Measurements from ENCODE around the gene ANKRD11.
"Not testable (repeated sequence)": the region's sequence is repeated elsewhere in the genome, so short reads cannot be mapped to it uniquely, and the experiment has no call there.

The ANKRD11 gene

DNA sequence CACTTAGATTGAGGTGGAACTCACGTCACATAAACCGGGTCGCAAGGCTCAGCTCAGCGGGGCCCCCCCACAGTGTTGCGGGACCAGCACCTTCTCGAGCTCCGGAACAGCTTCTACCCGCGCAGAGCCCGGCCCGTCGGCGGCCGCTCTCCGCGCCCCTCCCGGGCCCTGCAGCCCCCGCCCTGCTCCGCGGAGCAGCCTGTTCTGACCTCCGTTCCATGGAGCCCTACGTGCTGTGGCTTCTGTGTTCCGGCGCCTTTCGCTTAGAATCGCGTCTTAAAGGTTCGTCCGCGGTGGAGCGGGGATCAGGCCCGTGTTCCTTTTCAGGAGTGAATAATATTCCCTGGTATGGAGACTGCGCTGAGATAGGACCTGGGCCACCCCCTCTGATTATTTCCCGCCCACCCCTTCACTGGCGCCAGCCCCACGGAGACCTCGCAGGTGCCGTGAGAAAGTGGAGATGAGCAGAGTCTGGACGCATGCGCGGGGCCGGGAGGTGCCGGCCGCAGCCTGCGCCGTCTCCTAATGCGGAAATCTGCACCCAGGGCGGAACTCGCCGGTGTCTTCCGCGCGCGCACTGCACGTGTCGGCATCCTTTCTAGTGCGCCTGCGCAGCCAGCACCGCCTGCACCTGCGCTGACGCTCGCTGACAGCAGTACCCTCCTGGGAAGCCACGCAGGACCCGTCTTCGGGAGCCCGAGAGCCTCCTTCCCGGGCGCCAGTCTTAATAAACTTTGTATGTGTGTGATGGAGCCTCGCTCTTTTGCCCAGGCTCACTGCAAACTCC is 242.0 kb downstream of the ANKRD11 start:
- no peak for DNase-seq

- not testable (repeated sequence) for DNase-seq
Observed at GRCh38 chr16:89247734-89248075, 242.7 kb downstream of the ANKRD11 start.

DNA sequence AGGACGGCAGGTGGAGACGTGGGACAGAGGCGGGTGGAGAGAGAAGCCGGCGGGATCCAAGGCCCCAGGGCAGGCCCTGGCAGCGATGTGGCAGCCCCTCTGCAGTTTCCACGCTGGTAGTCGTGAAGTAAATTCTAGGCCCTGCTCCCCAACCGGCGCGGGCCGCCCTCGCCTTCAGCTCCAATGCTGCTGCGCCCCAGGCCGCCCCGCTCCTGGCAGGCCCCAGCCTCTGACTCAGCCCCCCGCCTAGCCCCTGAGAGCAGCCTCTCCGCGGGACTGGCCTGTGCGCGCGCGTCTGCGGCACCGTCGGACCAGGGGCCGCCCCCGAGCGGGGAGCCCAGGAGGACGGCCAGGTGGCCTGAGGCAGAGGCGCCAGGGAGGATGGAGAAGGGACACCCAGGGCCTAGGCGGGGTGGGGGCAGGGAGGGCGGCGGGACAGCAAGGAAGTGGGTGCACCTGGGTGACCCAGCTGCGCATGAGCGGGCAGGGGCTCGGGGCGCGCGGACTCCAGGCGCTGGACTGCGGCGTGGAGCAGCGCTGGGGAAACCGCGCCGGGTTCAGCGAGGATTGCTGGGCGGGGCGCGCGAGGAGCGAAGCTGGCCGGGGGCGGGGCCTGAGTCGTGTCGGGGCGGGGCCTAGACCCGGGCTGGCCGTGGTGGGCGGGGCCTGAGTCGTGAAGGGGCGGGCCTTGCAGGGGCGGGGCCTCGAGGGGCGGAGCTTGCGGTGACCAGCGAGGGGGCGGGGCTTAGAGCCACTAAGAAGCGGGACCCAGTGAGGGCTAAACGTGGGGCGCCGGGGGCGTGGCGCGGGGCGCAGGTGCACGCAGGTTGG is 243.2 kb downstream of the ANKRD11 start:
- peak; percentile 97 to 98 for DNase-seq

- no peak for DNase-seq
Observed at GRCh38 chr16:89246383-89246902, 243.9 kb downstream of the ANKRD11 start.

DNA sequence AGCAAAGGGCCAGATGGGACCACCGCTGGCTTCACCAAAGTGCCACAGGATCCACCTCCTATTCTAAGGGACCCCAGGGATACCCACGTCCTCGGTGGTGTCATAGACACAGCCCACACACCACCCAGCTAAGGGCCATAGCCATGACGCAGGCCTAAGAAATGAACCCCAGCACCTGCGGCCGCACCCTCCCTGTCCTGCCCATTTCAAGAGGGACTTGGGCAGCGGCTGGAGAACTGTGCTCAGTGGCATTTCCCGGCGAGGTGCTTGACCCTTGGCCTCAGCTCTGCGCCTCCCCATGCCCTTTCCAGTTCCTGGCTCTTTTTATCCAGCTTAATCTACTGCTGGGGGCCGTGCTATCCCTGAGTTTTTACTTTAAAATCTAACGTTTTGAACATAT is 245.6 kb downstream of the ANKRD11 start:
- DNase-seq: no peak

GRCh38 chr16:89244264-89244663 is 246.1 kb downstream of the ANKRD11 start:
- not testable (repeated sequence) for DNase-seq

DNA sequence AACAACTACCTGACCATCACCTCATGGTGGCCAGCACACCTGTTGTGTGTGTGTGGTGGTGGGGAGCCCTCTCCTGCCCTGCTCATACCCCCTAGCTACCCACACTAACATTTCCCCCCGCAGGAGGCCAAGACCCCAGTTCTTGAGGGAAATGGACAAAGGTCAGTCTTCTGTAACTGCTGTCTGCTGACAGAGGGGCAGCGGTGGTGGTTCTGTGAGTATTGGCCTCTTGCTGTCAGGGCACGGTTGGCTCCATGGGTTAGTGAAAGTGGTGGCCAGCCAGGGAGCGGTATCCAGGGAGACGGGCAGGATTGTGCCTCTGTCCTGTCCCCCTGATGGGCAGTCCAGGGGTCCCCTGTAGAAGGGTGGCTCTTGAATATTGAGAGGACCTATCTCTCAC is 246.7 kb downstream of the ANKRD11 start:
- no peak for DNase-seq

- no peak for DNase-seq
Observed at GRCh38 chr16:89242795-89243200, 247.6 kb downstream of the ANKRD11 start.

DNA sequence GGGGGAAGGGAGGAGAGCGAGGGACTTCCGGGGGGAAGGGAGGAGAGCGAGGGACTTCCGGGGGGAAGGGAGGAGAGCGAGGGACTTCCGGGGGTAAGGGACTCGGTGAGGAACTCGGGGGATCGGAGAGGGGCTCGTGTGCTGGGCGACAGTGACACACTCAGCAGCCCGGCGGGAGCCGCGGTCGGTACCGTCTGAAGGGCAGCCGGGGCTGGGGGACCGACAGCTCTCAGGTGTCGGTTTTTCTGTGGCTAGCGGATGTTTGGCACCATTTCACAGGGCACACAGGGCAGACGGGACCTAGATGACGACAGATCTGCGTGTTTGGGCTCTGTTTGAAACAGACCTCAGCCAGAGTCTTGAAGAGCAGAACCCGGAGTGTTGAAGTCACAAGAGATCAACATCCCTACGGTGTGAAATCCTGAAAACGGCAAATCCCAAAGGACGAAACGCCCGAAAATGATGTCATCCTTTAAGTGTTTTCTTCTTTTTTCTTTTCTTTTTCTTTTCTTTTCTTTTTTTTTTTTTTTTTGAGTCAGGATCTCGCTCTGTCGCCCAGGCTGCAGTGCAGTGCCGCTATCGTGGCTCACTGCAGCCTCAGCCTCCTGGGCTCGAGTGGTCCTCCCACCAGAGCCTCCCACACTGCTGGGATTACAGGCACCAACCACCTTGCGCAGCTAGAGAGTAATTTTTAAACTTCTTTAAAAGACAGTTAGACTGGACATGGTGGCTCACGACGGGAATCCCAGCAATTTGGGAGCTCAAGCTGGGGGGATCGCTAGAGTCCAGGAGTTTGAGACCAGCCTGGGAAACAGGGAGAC is 249.0 kb downstream of the ANKRD11 start:
- peak; percentile 67 to 76 for DNase-seq

- no peak for DNase-seq
Observed at GRCh38 chr16:89237733-89238132, 252.6 kb downstream of the ANKRD11 start.

DNA sequence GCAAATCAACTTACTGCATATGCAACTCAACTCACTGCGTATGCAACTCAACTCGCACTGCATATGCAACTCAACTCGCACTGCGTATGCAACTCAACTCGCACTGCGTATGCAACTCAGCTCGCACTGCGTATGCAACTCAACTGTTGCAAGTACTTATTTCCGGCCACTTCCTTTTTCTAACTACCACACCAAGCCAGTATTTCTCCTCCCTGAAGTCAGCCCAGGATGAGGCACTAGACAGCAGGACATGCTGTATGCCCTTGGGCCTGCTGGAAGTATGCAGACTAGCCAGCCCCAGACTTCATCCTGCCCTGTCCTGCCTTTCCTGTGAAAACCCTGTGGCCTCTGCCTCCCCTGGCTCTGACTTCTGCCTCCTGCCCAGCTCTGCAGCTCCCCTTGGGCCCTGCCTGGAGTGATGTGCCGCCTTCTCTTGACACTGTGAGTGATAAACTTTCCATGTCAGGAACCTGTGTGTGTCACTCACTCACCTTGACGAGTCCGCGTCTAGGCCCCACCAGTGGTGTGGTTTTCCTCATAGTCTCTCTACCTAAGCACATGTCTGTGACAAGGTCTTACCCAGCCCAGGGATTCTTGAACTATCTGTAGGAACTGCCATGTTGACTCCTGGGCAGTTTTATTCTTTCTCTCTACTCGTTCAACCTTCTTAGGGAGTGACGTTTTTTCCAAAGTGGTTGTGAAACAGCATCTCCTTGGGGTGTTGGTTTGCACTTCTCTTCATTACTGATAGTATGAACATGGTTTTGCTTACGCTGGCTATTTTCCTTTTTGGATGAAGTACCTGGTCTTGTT is 256.5 kb downstream of the ANKRD11 start:
- DNase-seq: no peak

- no peak for DNase-seq
Observed at GRCh38 chr16:89232107-89232506, 258.3 kb downstream of the ANKRD11 start.

DNA sequence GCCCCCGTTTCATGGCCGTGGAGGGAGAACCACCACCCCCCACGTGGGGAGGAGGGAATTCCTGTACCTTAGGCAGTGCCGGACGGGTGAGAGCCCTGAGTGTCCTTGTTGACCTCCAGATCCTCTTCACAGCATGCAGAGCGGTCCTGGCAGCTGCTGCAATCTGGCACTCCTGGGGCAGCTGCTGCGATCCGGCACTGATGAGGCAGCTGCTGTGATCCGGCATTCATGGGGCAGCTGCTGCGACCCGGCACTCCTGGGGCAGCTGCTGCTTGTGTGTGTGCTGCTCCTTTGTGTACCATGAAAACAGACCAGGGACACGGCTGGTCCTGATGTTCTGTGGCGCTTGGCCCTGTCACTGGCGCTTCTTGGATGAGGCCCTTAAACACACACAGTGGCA is 260.1 kb downstream of the ANKRD11 start:
- DNase-seq: no peak

DNA sequence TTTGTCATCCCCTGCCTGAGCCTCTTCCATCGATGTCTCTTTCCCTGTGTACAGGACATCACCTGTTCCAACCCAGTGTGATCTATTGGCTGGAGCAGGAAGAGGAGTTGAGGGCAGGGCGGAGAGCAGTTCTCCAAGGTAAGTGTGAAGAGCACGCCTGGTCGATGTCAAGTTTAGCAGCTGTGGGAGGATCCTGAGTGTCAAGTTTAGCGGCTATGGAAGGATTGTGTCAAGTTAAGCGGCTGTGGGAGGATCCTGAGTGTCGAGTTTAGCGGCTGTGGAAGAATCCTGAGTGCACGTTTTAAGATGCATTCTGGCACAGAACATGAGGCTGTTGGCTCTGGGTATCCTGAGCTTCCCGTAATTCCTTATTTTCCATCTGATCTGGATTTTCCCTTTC is 265.7 kb downstream of the ANKRD11 start:
- no peak for DNase-seq

GRCh38 chr16:89222931-89223330 is 267.4 kb downstream of the ANKRD11 start:
- no peak for DNase-seq

GRCh38 chr16:89221604-89222003 is 268.8 kb downstream of the ANKRD11 start:
- DNase-seq: no peak

DNA sequence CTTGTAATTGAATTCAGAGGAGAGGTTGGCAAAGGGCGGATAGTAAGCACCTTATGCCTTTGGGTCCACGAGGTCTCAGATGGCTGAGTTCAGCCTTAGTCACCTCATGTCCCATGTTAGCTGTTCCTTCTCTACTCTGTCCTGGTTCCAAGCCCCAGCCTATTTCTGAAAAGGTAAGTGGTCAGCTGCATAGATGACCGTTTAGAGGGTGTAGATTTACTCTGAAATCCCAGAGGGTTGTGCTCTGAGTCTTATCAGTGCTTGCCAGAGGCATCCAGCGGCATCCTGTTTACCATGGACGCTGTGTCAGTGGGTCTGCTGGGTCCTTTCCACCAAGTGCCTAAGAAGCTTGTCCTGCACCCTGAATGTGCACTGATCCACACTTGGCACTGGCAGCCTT is 271.0 kb downstream of the ANKRD11 start:
- DNase-seq: no peak

Data from stimulated activated CD4-positive, alpha-beta T cell treated with anti-CD3 and anti-CD28 coated beads, Interleukin-2, amount 100 ng/mL, for 24 hours (primary cell).